ENCODE data around the gene PPP1R2C.

PPP1R2C gene

GRCh38 chrX:42751573-42751972 is 26.4 kb downstream of the PPP1R2C start:
- in situ Hi-C loops (cut with HindIII; ENCODE audit: low sequenced_read_pairs): no loop called here

GRCh38 chrX:42748067-42748850 is 29.7 kb downstream of the PPP1R2C start:
- in situ Hi-C loops (cut with HindIII; ENCODE audit: low sequenced_read_pairs): no loop called here

GRCh38 chrX:42746606-42747005 is 31.4 kb downstream of the PPP1R2C start:
- in situ Hi-C loops (cut with HindIII; ENCODE audit: low sequenced_read_pairs): no loop called here

GRCh38 chrX:42740456-42740855 is 37.5 kb downstream of the PPP1R2C start:
- in situ Hi-C loops (cut with HindIII; ENCODE audit: low sequenced_read_pairs): no loop called here

- in situ Hi-C loops (cut with HindIII; ENCODE audit: low sequenced_read_pairs): no loop called here
Measured at GRCh38 chrX:42739741-42740140, 38.2 kb downstream of the PPP1R2C start.

GRCh38 chrX:42739258-42739657 is 38.7 kb downstream of the PPP1R2C start:
- in situ Hi-C loops (cut with HindIII; ENCODE audit: low sequenced_read_pairs): no loop called here

- in situ Hi-C loops (cut with HindIII; ENCODE audit: low sequenced_read_pairs): no loop called here
Measured at GRCh38 chrX:42738552-42738951, 39.4 kb downstream of the PPP1R2C start.

GRCh38 chrX:42735250-42735649 is 42.7 kb downstream of the PPP1R2C start:
- in situ Hi-C loops (cut with HindIII; ENCODE audit: low sequenced_read_pairs): no loop called here

GRCh38 chrX:42732506-42732905 is 45.5 kb downstream of the PPP1R2C start:
- in situ Hi-C loops (cut with HindIII; ENCODE audit: low sequenced_read_pairs): no loop called here

Data from endothelial cell of hepatic sinusoid (primary cell).